Lower lobe of right lung (tissue), 2 donors: Measurements from ENCODE around the gene NRDC. TPM values are rescaled to one million over a fixed set of nuclear protein-coding genes. Genes with fewer than 3 reads are reported as not detected.
A peak's percentile ranks its signal among the peaks of the same experiment; 100 is the strongest.
"Not testable (repeated sequence)": the region's sequence is repeated elsewhere in the genome, so short reads cannot be mapped to it uniquely, and the experiment has no call there.

Experiments used
- ATAC-seq, 2 donors: fragments of 200-7000 bp; cut with Tn5 transposase; one replicate each; pipeline ENCODE4 v1.9.1; 2020 to 2022; ENCODE audit warnings: mild to moderate bottlenecking in 2 of 2, moderate library complexity in 2 of 2
- DNase-seq: peaks from one replicate; pipeline ENCODE4 v3.0.0-alpha.2; 2020
- H3K27ac ChIP-seq: fragments of 200-600 bp; one replicate; pipeline ENCODE4 v1.8.0; 2022
- H3K27me3 ChIP-seq: fragments of 200-600 bp; one replicate; pipeline ENCODE4 v1.8.0; 2022; ENCODE audit warnings: low read depth
- H3K36me3 ChIP-seq: fragments of 200-600 bp; one replicate; pipeline ENCODE4 v1.8.0; 2022; ENCODE audit warnings: mild to moderate bottlenecking
- H3K4me1 ChIP-seq: fragments of 200-600 bp; one replicate; pipeline ENCODE4 v1.8.0; 2022
- H3K4me3 ChIP-seq: fragments of 200-600 bp; one replicate; pipeline ENCODE4 v1.8.0; 2022; ENCODE audit warnings: mild to moderate bottlenecking
- H3K9me3 ChIP-seq: fragments of 200-600 bp; one replicate; pipeline ENCODE4 v1.8.0; 2022
- intact Hi-C: fragments of 100-400 bp; cut with DNase I; formaldehyde crosslinking; loops from one replicate; pipeline ENCODE4 v1.11.0; 2022
- total RNA-seq: library from RNA; stranded (reverse); fragmentation: NEBNext Ultra II Directional; extraction: Animal tissue kit (Norgen Biotek cat#: 25700); gene quantifications from one replicate; pipeline ENCODE4 v1.2.1, GENCODE V29; 2021
- TF ChIP-seq, protein P1 (sequence below): fragments of 200-600 bp; IDR thresholded peaks from one replicate; pipeline ENCODE4 v1.8.0; 2022; ENCODE audit warnings: antibody characterized with exemption, mild to moderate bottlenecking
- donor health status: DM: no; HTN: yes; CAD: no; lungs with severe emphysema.

NRDC gene
- total RNA-seq, 1 donor from 2014 or later: 115 TPM

DNA sequence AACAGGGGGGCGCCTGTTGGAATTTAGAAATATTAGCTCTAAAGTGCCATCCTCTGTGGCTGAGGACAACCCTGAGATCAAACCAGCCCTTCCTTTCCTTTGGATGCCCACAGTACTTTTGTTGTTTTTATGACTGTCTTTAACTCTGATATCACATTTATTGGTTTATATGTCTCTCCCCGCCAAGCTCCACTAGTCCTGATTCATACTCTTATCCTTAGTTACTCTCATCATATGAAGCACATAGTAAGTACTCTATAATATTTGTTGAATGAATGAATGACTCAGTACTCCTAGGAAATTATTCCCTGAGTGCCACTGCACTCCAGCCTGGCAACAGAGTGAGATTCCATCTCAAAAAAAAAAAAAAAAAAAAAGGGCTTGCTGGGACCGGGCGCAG is 22.6 kb upstream of the NRDC start:
- ATAC-seq: no peak
- H3K27me3 ChIP-seq: peaks cover 26% of the 10 kb centered on the region
- no peaks in the 10 kb centered on the region for H3K4me1 ChIP-seq

DNA sequence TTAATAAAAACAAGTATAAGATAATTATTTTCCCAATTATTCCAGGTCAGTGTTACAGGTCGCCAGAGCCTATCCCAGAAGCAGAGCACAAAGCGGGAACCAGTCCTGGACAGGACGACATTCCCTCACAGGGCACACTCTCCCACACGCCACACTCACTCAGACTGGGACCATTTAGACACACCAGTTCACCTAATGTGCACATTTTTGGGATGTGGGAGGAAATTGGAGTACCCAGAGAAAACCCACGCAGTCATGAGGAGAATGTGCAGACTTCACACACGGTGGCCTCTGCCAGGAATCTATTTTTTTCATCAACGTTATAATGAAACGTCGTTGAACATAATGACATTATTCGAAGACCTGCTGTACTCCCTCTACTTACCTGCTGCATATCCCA is 20.5 kb upstream of the NRDC start:
- no peak for DNase-seq
- no peak overlapping the region for H3K27ac ChIP-seq
- H3K36me3 ChIP-seq: no peaks in the 10 kb centered on the region
- TF ChIP-seq, protein P1, sequence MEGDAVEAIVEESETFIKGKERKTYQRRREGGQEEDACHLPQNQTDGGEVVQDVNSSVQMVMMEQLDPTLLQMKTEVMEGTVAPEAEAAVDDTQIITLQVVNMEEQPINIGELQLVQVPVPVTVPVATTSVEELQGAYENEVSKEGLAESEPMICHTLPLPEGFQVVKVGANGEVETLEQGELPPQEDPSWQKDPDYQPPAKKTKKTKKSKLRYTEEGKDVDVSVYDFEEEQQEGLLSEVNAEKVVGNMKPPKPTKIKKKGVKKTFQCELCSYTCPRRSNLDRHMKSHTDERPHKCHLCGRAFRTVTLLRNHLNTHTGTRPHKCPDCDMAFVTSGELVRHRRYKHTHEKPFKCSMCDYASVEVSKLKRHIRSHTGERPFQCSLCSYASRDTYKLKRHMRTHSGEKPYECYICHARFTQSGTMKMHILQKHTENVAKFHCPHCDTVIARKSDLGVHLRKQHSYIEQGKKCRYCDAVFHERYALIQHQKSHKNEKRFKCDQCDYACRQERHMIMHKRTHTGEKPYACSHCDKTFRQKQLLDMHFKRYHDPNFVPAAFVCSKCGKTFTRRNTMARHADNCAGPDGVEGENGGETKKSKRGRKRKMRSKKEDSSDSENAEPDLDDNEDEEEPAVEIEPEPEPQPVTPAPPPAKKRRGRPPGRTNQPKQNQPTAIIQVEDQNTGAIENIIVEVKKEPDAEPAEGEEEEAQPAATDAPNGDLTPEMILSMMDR: no peak
- intact Hi-C loops: no loop called here
- no peaks in the 10 kb centered on the region for H3K4me1 ChIP-seq
- H3K4me3 ChIP-seq: no peak overlapping the region
- no peaks in the 10 kb centered on the region for H3K9me3 ChIP-seq
- peaks cover 32% of the 10 kb centered on the region for H3K27me3 ChIP-seq
- ATAC-seq: no peak

More for the DNA sequence above, 22.6 kb upstream of the NRDC start:
- Histone ChIP-seq H3K27ac (no peak overlapping the region), H3K36me3 (no peaks in the 10 kb centered on the region), H3K4me3 (no peak overlapping the region), H3K9me3 (no peaks in the 10 kb centered on the region)
- DNase-seq: no peak
- TF ChIP-seq, protein P1: no peak
- intact Hi-C loops: no loop called here

DNA sequence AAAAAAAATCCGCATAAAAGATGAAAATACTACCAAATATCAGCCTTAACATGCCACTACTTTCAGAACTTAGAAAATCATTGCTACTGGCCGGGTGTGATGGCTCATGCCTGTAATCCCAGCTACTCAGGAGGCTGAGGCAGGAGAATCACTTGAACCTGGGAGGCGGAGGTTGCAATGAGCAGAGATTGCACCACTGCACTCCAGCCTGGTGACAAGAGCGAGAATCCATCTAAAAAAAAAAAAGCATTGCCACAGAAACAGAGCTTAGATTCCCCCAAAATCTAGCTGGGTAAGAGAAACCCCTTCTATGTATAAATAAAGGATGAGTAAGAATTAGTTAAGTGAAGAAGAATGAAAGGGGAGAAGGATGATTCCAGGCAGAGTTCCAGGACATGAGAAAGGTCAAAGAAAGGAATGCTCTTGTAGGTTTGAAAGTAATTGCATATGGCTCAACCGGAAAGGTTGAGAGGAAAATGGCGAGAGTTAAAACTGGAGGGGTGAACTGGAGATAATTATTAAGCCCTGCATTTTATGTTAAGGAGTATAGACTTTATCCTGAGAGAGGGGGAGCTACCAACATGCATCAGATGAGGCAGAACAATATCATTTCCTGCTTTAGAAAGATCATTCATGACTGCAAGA is 19.7 kb upstream of the NRDC start:
- H3K9me3 ChIP-seq: no peaks in the 10 kb centered on the region
- peaks cover 28% of the 10 kb centered on the region for H3K27me3 ChIP-seq
- intact Hi-C loops: no loop called here
- no peak overlapping the region for H3K27ac ChIP-seq
- TF ChIP-seq, protein P1: no peak
- no peak for ATAC-seq
- H3K36me3 ChIP-seq: no peaks in the 10 kb centered on the region
- H3K4me1 ChIP-seq: no peaks in the 10 kb centered on the region
- DNase-seq: no peak
- H3K4me3 ChIP-seq: no peak overlapping the region

DNA sequence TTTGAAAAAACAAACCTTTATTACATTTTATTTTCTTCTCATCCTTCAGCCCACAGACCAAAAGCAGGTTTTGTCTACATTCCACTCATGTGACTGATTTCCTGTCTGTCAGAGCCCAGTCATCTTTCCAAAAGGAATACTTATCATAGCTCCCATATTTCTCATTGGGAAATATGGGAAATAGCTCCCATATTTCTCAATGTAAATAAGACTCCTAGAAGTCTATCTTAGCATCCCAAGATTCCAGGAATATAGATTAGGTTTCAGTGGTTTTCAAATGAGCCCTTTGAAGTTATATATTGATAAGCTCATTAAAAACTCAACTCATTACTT is 19.1 kb upstream of the NRDC start:
- H3K27me3 ChIP-seq: peaks cover 27% of the 10 kb centered on the region
- H3K36me3 ChIP-seq: no peaks in the 10 kb centered on the region
- intact Hi-C loops: no loop called here

DNA sequence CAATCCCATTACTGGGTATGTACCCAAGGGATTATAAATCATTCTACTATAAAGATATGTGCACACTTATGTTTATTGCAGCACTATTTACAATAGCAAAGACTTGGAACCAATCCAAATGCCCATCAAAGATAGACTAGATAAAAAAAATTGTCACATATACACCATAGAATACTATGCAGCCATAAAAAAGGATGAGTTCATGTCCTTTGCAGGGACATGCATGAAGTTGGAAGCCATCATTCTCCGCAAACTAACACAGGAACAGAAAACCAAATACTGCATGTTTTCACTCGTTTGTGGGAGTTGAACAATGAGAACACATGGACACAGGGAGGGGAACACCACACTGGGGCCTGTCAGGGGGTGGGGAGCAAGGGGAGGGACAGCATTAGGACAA is 16.2 kb upstream of the NRDC start:
- H3K36me3 ChIP-seq: not testable (repeated sequence)

More for the DNA sequence above, 19.1 kb upstream of the NRDC start:
- Histone ChIP-seq H3K4me3 (no peak overlapping the region), H3K27ac (no peak overlapping the region), H3K4me1 (no peaks in the 10 kb centered on the region), H3K9me3 (no peaks in the 10 kb centered on the region)
- TF ChIP-seq, protein P1: no peak
- DNase-seq: no peak
- ATAC-seq: no peak

DNA sequence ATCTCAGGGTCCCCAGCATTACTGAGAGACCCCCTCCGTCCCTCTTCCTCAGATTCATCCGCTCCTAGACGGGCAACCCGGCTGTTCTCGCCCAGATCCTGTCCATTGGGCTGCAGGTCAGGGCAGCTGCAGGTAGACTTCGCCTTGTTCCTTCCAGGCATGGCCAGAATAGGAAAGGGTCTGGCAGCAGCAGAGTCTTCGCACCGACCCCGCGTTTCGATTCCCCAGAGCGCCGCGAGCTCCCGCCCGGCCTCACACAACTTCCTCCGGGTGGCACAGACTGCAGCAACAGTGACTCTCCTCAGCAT is 265 bp downstream of the NRDC start:
- Histone ChIP-seq H3K36me3 (no peaks in the 10 kb centered on the region), H3K4me3 (peak overlapping the region; percentile 86), H3K27me3 (peaks cover 7% of the 10 kb centered on the region), H3K4me1 (peaks cover 36% of the 10 kb centered on the region), H3K27ac (peak overlapping the region; percentile 94), H3K9me3 (no peaks in the 10 kb centered on the region)
- ATAC-seq (peak in 1 of 2 donors; percentile 30), DNase-seq (no peak)
- TF ChIP-seq, protein P1: no peak
- intact Hi-C loops: no loop called here

More for the DNA sequence above, 16.2 kb upstream of the NRDC start:
- H3K4me1 ChIP-seq, H3K9me3 ChIP-seq, H3K27ac ChIP-seq, intact Hi-C loops, DNase-seq, H3K4me3 ChIP-seq, ATAC-seq: not testable (repeated sequence)
- H3K27me3 ChIP-seq: peaks cover 44% of the 10 kb centered on the region
